T follicular helper cell (primary cell): Measurements from ENCODE around the gene FGF12.
A peak's percentile ranks its signal among the peaks of the same experiment; 100 is the strongest.

Experiments
- DNase-seq: peaks from one replicate; pipeline ENCODE4 v3.0.0-alpha.2; 2020; ENCODE audit warnings: low read depth

The FGF12 gene

DNA sequence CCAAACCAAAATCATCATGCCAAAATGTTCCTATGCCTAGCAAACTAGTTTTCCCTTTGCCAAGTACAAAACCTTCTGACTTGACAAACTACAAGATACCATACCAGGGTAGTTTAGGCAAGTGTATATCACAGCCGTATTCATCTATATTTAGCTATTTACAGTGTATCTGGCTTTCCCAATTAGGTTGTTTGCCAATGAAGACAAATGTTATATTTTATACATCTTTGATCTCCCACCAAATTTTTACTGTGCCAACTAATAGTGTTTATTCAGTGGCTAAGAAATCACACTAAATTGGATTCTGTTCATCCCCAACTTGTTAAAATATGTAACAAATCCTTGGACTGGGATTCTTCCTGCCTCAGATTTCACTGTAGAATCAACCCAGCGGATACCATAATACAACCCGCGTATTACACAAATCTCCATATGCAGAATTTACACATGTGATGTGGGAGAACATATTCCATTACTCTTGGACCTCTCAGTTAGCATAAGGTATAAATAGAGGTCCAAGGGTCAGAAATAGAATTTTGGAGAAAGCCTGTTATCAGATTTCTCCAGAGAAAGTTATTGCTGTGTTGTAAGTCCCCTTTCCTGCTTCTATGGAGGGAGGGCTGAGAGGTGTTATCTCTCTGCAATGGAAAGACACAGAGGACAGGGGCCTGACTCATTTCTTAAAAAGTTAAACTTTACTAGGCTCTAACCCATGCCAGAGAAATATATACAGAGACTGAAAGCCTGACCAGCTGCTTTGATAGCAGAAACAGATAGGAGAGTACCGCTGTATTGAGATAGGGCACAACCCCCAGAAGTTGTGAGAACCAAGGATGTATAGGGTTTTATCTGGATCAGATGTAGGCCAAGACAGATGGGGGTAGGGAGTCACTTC lies 467.0 kb downstream of the FGF12 start:
- DNase-seq = no peak

DNA sequence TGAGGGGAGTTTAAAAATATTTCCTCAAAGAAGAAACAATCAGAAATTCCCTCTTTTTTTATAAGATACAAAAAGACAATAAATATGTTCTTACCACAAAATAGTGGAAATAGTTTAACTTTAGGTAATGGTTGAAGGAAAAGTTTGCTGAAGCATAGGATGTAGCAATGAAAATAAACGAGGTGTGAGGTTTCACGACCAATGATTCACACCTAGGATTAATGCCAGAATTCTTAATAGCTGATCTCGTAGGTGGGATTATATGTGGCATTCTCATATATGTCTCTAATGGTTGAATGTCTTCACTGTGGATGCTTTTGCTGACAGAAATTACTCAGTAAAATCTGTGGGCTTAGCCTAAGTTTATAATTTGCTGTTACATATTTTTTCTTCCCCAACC lies 467.7 kb downstream of the FGF12 start:
- no peak for DNase-seq

DNA sequence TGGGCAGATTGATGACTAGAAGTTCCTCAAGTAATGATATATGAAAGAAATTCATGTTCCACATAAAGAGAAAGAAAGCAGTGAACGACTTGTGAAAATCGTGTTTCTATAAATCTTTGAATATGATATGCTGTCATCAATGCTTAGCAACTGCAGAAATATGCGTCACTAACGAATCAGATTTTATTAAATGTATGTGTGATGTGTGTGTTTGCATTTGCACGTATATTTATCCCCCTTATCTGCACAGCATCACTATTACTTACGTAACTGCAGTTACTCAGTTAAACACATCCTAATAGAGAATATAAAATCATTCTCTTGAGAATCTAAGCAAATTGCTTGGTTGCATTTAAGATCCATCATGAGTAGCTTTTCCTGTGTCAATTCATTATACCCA lies 468.6 kb downstream of the FGF12 start:
- DNase-seq = no peak

DNA sequence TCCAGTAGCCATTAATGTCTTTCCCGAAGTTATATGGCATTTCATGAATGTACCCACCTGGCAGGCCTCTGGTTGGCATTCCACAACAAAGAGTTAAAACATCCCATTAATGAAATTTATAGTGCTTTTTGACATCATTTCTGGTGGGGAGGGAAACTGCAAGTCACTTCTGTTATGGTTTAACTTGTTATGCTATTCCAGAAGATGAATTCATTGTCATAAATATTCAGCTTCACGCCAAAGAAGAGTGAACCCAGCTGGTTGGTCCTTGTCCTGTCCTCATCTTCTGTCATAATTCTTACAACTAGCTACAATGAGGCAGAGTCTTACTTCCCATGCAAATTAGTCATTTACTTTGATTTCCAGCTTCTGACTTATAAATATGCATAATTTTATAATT lies 471.5 kb downstream of the FGF12 start:
- DNase-seq = no peak

DNA sequence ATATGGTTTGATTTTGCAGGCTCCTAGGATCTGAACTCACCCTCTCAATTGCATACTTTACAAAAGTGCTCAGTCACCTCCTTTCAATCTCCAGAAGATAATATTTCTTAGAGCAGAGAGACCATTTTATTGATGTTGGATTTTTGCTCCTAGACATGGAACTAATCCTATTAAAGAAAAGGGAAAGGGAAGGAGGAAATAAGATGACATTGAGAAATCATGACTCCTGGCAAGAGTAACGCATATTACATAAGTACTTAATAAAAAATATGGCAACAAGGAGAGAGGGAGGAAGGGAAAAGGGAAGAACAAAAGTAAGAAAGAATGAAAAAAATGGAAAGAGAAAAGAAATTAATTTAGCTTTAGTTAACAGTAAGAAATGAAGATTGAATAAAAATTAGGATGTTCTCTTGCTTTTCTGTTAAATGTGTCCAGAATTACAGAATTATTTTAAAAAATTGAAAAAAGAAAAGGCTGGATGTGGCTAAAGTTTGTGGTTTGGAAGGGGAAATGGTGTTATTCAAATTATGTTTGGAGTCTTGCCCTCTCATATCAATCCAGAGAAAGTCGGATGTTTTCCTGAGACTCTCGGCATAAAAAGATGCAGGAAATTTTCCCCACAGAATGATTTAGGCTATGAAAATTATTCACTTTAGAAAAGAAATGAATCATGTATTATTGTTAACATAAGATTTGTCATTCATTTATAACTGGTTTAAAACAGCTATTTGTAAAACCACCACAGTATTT lies 474.0 kb downstream of the FGF12 start:
- DNase-seq = no peak

DNA sequence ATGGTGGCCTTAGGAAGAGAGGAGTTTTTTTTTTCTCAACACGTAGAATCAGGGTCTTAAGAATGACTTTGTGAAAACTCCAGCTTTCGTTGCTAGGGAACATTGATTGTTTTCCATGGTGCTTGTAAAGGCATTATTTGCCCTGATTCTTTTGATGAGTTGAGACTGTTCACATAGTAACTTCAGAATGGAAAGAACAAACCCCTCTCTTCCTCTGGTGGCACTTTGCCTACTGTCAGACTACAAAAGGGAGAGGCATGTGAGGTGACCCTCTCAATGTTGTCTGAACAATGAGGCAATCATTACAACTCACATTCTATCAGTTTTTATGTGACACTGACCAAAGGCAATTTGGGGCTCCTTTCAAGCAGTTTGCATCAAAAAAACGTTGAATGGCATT lies 477.8 kb downstream of the FGF12 start:
- DNase-seq = no peak

DNA sequence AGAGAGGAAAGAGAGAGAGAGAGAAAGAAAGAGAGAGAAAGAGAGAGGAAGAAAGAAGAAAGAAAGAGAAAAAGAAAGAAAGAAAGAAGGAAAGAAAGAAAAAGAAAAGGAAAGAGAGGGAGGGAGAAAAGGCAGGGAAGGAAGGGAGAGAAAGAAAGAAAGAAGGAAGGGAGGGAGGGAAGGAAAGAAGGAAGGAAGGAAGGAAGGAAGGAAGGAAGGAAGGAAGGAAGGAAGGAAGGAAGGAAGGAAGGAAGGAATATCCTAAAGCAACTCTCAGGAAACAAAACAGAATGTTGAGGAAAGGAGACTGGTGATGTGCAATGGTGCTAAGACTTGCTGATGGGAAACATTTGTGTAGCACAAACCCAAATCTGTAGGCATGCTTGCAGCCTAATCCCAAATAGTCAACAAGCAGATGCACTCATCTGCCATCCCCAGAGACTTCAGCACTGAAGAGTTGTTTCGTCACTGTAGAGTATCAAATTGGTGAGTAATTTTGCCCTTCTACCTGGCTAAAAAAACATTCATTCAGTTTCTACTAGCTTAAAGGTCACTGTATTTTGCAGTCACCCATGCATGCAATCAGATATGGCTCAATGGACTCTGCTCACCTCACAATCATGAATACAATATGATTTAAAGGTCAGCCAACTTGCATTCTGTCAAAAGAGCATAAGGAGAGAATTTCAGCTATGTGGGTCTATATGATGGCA lies 480.3 kb downstream of the FGF12 start:
- DNase-seq = no peak

DNA sequence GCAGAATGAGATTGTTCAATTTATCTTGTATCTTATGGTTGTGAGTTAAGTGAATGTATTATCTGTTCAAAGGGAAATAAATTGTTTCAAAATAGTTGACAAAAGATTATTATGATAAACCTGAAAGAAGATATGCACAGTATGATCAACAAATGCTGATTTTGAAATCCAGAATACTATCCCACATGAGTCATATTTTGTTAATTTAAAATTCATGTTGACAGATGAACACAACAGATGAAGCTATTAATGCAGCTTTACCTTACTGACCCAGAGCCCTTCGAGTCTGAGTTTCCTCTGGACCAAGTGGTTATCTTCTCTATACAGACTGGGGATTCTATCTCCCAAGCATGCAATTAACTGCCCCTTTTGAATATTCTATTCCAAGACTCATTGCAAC lies 482.8 kb downstream of the FGF12 start:
- no peak for DNase-seq

DNA sequence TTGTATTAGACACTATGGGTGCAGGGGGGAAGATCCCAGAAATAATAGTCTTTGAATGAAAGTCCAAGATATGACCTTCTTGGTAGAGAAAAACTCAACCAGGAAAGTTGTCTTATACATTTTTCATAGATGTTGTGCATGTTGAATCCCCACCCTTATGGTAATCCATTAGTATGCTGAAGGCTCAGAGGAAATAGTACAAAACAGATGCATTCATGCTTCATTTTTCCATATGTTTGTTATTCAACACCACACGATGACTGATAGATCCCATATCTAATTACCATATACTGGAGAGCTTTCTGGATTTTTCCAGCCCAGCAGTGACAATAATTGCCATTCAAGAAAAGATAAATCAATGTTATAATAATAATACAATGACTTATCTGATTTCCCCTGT lies 487.4 kb downstream of the FGF12 start:
- DNase-seq = no peak

DNA sequence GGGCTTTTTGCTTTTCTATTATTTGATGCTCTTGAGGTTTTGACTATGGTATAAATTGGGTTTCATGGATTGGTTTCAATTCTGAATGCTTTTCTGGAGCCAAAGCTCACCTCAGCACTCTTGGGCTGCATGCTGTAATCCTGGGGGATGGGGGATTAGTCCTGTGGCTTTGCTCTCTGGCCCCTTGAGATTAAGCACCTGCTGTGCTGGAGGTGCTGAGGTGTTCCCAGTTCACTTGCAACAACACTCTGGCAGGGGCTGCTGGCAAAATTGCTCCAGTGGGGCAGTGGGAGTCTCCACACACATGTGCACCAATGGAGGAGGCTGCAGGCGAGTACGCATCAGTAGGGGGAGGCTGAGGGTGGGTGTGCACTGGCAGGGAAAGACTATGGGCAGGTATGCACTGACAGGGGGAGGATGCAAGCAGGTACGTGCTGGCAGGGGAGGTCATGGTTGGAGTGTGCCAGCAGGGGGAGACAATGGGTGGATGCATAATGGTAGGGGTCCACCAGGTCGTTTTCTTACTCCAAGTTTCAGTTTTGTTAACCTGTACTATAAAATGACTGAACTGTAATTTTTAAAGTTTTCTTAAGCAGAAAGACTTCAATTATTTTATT lies 489.2 kb downstream of the FGF12 start:
- no peak for DNase-seq

DNA sequence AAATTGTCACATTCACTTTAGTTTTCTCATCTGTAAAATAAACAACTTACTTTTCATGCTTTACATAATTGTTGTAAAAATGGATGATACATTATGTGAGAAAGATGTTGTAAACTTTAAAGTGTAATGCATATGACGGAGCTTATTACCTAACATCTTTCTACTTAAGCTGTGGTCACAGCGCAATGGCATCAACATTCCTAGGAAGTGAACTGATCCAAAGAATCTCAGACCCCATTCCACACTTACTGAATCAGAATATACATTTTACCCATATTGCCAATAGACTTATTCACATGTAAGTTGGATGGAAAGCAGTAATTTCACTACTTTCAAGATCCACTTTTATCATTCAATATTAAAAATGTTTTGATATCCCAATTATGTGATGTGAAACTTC lies 497.5 kb downstream of the FGF12 start:
- DNase-seq = no peak

DNA sequence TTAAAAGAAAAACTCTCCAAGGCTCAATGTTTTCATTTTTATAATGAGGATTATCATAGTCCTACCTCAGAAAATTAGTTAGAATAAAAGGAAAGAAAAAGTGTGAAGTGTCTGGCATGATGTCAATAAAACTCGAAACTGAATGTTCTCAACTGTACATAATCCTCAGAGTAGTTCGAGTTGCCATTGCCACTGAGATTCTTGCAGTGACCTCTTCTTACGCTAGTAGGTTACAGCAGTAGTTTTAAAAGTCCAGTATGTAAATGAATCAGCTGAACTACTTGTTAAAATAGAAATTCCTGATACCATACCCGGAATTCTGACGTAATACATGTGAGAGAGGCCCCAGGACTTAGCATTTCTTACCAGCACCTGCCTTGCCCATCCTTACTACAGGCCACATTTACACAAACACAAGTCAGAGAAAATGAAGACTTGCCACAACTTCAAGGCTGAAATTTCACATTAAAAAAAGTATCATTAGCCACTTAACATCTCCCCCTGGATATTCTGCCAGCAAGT lies 502.6 kb downstream of the FGF12 start:
- DNase-seq = no peak

DNA sequence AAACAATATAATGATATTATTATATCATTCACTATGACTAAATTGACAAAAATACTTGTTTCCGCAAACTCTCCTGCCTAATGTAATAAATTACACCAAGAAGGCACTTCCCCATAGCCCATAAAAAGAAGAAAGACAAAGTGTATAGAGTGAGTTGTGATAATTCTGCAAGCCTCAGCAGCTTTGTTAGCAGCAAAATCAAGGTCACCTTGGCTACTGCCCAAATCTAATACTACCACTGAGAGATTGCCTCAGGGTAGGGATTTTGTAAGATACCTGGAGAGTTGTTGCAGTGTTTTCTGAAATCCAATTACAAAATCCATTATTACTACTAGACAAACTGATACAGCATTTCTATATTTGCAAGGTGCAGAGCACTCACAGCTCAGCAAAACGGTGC lies 503.5 kb downstream of the FGF12 start:
- no peak for DNase-seq

DNA sequence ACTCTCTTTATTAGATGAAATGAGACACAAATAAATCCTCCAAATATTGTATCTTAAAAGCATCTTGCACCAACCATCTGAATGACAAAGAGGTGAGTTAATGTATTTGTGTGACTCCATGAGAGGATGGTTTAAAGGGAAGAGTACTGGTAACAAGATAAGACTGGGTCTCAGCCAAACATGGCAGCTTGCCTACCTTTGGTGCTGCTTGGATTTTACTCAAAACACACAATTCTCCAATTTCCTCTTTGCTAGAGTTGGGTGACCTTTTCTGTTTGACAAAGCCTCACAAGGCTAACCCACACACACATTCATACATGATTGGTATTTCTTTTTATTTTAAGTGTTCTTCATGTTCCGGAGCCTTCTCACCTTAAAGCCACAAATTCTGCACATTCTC lies 506.4 kb downstream of the FGF12 start:
- no peak for DNase-seq

DNA sequence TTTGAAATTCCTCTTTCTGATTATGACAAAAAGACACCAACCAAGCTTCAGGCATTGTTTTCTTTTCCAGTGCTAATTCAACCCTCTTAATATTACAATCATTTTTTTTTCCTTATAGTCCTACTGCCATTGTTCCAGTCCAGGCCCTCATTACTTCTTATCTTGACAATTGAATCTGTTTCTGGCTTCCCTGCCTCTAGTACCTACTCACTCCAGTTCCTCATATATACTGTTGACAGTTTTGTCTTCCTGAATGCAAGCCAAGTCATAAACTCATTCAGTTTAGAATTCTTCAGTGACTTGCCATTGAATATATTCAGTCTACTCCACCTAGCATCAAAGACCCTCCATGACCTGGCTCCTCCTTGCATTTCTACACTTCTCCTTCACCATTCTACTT lies 507.4 kb downstream of the FGF12 start:
- no peak for DNase-seq

DNA sequence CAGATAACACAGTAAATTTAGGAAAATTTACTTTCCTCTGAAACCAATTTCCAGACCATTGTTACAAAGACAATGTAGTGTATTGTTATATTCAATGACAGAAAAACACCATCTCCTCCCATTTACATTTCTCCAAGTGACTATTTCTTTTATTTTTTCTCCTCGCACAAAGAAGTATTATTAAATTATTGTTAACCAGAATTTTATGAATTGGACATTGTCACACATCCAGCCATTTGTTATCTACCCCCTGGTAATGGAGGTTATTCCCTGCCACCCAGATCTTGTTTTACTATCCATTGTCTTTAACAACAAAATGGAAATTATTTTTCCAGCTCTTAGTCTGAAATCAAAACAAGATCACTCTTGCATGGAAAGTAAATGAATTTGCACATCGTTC lies 511.3 kb downstream of the FGF12 start:
- DNase-seq = no peak

DNA sequence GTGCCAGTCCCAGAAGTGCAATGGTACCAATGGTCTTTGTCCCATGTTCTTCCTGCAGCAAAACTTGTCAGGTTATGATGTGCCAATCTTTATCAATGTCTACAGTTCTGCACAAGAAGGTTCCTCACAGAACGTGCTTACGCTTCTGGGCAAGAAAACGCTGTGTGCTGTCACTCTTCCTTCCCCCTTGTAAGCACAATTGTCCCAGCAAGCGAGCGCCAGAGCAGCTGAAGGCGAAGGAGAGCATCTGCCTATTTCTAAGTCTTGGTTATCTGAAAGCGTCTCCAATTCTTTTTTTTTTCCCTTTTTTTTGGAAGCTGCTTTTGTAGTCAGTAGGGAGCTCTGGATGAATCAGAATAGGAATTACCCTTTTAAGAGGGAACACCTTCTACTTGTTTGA lies 514.4 kb downstream of the FGF12 start:
- DNase-seq = no peak

DNA sequence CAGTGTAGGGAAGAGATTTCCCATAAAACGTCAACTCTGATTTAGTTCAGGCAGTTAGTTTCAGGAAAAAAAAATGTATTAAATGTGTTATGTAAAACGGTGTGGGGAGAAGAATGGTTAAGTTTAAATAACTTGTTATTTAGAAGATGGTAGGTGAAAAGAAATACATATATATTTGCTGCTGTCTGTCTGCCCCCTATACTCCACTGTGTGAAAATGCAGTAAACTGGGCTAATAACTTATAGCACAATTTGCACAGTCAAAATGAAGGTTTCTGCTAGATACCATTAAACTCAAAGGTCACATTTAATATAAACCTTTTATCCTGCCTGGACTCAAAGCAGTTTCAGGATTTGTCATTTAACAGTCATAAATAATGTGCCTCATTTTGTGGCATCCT lies 515.0 kb downstream of the FGF12 start:
- no peak for DNase-seq

DNA sequence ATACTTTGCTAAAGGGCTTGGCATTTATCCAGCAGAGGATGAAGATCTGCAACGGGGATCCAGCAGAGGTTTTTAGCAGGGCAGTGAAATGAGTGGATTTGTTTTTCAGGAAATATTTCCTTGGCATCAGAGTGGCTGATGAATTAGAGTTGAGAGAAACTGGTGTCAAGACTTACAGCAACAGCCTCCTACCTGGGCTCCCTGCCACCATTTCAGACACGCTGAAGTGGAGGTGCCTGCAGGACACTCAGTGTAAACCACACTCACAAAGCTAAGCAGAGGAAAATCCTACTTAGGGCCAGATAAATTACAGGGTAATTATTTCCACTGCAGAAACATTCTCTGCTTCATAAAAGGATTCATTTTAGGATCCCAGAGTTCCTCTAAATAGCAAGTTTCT lies 519.7 kb downstream of the FGF12 start:
- DNase-seq = no peak

DNA sequence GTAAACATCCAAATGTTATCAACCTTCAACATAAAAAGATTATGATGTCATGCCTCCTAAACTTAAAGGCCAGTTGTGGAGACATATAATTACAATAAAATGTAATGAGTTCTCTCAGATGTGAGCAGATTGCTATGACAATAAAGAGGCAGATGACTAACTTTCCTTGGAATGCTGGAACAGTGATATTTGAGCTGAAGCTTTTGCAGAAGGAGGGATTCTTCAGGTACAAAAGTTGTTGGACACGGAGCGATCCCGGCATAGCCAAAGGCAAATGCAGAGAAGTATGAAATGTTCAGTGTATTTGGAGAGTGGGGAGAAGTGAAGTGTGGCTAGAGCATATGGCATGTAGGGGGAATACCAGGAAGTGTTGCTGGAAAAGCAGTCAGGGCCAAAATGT lies 520.1 kb downstream of the FGF12 start:
- no peak for DNase-seq

DNA sequence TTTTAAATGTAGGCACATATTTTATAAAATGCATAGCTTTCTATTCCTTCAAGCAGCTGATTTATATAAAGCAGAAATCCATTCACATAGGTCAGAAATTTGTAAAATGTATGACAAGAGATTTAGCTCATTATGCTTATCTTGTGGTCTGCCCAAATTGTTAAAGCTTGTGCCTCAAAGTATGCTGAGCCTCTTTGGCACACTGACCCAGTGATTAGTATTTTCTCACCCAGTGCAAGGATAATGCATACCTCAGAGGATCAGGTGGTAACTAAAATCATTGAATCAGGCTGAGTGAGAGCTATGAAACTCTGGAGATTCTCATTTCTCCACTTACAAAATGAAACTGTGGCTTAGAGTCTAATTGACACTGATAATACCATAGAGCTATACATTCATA lies 533.3 kb downstream of the FGF12 start:
- no peak for DNase-seq

DNA sequence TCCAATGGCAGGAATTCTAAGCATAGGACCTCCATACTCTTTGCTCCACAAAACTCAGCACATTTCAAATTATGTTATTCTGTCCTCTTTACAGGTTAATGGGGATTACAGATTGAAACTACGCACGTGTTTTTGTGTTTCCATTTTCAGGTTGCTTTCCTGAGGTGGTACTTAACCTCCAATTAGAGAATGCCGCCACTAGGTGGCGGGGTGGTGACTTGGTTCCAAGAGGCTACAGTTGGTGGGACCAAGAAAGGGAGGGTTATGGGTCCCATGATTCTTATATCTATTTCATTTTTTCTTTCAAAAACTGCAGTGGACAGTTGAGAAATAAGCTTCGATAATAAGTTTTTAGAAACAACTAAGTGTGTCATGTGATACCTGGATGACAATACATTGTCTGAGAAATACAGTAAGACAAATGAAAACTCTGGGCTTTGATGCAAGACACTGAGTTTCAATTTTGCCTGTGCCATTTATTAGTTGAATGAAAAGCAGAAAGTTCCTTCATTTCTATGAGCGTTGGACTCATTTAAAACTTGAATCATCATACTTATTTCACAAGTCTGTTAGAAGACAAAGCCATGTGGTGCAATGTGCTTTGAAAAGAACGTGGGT lies 539.0 kb downstream of the FGF12 start:
- peak; percentile 0 for DNase-seq
